Type B pancreatic cell (in vitro differentiated cells): ENCODE results near the gene FRZB. TPM values are rescaled to one million over a fixed set of nuclear protein-coding genes. Genes with fewer than 3 reads are reported as not detected.

Experiments
- DNase-seq: peaks from one replicate; pipeline ENCODE4 v3.0.0; 2021; ENCODE audit warnings: mixed read lengths; ENCODE audit not compliant: unreplicated experiment; ENCODE audit errors: extremely low spot score
- H3K27ac Mint-ChIP-seq: 2 replicates; pipeline ENCODE4 v1.8.0; 2021; ENCODE audit warnings: mild to moderate bottlenecking, mixed read lengths
- H3K27me3 Mint-ChIP-seq: 2 replicates; pipeline ENCODE4 v1.8.0; 2021; ENCODE audit warnings: mixed read lengths
- H3K36me3 Mint-ChIP-seq: 2 replicates; pipeline ENCODE4 v1.8.0; 2021; ENCODE audit warnings: mixed read lengths
- H3K4me1 Mint-ChIP-seq: one replicate; pipeline ENCODE4 v1.8.0; 2021; ENCODE audit warnings: mixed read lengths; ENCODE audit not compliant: unreplicated experiment
- H3K4me3 Mint-ChIP-seq: 2 replicates; pipeline ENCODE4 v1.8.0; 2021; ENCODE audit warnings: mild to moderate bottlenecking, mixed read lengths
- H3K9me3 Mint-ChIP-seq: 2 replicates; pipeline ENCODE4 v1.8.0; 2021; ENCODE audit warnings: mixed read lengths
- CTCF ChIP-seq: fragments of 200-600 bp; sonication (generic); conservative IDR thresholded peaks from 2 replicates; pipeline ENCODE4 v1.5.0; 2021; ENCODE audit warnings: antibody characterized with exemption, mild to moderate bottlenecking
- total RNA-seq: library from RNA; stranded (reverse); gene quantifications from 2 replicates; pipeline ENCODE4 v1.2.1, GENCODE V29; 2021; ENCODE audit warnings: low replicate concordance

Gene FRZB
- total RNA-seq, 1 donor from 2014 or later = 17.1 TPM

- no peak for DNase-seq
- TF ChIP-seq CTCF = no peak
- Mint-ChIP-seq H3K27me3 (no peaks in the 10 kb centered on the region), H3K4me1 (peaks cover 27% of the 10 kb centered on the region), H3K36me3 (peaks cover 58% of the 10 kb centered on the region), H3K9me3 (no peaks in the 10 kb centered on the region), H3K27ac (no peak overlapping the region), H3K4me3 (no peak overlapping the region)
Observed at GRCh38 chr2:182911813-182912517, 45.5 kb upstream of the FRZB start.

- Mint-ChIP-seq H3K9me3 (no peaks in the 10 kb centered on the region), H3K36me3 (peaks cover 51% of the 10 kb centered on the region), H3K27ac (no peak overlapping the region), H3K4me1 (peaks cover 30% of the 10 kb centered on the region), H3K27me3 (no peaks in the 10 kb centered on the region), H3K4me3 (no peak overlapping the region)
- DNase-seq = no peak
- TF ChIP-seq CTCF = no peak
Observed at GRCh38 chr2:182910965-182911364, 44.5 kb upstream of the FRZB start.

GRCh38 chr2:182907081-182907830 is 40.8 kb upstream of the FRZB start:
- peaks cover 19% of the 10 kb centered on the region for H3K4me1 Mint-ChIP-seq
- TF ChIP-seq CTCF = no peak
- H3K4me3 Mint-ChIP-seq = no peak overlapping the region
- peaks cover 35% of the 10 kb centered on the region for H3K36me3 Mint-ChIP-seq
- no peaks in the 10 kb centered on the region for H3K9me3 Mint-ChIP-seq
- H3K27ac Mint-ChIP-seq = no peak overlapping the region
- no peaks in the 10 kb centered on the region for H3K27me3 Mint-ChIP-seq
- DNase-seq = no peak

- Mint-ChIP-seq H3K9me3 (no peaks in the 10 kb centered on the region), H3K27me3 (no peaks in the 10 kb centered on the region), H3K36me3 (peaks cover 35% of the 10 kb centered on the region), H3K4me1 (peaks cover 19% of the 10 kb centered on the region), H3K27ac (no peak overlapping the region), H3K4me3 (no peak overlapping the region)
- TF ChIP-seq CTCF = no peak
- DNase-seq = no peak
Observed at GRCh38 chr2:182906454-182906853, 40.0 kb upstream of the FRZB start.

GRCh38 chr2:182904844-182905243 is 38.4 kb upstream of the FRZB start:
- peaks cover 33% of the 10 kb centered on the region for H3K36me3 Mint-ChIP-seq
- peaks cover 19% of the 10 kb centered on the region for H3K4me1 Mint-ChIP-seq
- peaks cover 7% of the 10 kb centered on the region for H3K9me3 Mint-ChIP-seq
- H3K27me3 Mint-ChIP-seq = no peaks in the 10 kb centered on the region
- H3K4me3 Mint-ChIP-seq = no peak overlapping the region
- no peak overlapping the region for H3K27ac Mint-ChIP-seq
- no peak for DNase-seq
- TF ChIP-seq CTCF = no peak
